Chondrocyte (in vitro differentiated cells): ENCODE data around the gene ZNF773. TPM values are rescaled to one million over a fixed set of nuclear protein-coding genes. Genes with fewer than 3 reads are reported as not detected.
"Not testable (repeated sequence)": the region's sequence is repeated elsewhere in the genome, so short reads cannot be mapped to it uniquely, and the experiment has no call there.

ENCODE experiments used
- DNase-seq: peaks from one replicate; pipeline ENCODE4 v3.0.0; 2021; ENCODE audit warnings: mixed read lengths, low spot score
- H3K27ac Mint-ChIP-seq: one replicate; pipeline ENCODE4 v1.8.0; 2021; ENCODE audit warnings: mild to moderate bottlenecking, moderate library complexity, mixed read lengths; ENCODE audit not compliant: unreplicated experiment
- H3K27me3 Mint-ChIP-seq: 2 replicates; pipeline ENCODE4 v1.8.0; 2021; ENCODE audit warnings: low read depth, mixed read lengths
- H3K36me3 Mint-ChIP-seq: 2 replicates; pipeline ENCODE4 v1.8.0; 2021; ENCODE audit warnings: low read depth, mixed read lengths
- H3K4me1 Mint-ChIP-seq: 2 replicates; pipeline ENCODE4 v1.8.0; 2021; ENCODE audit warnings: low read depth, mild to moderate bottlenecking, mixed read lengths
- H3K4me3 Mint-ChIP-seq: one replicate; pipeline ENCODE4 v1.8.0; 2021; ENCODE audit warnings: mild to moderate bottlenecking, moderate library complexity, mixed read lengths; ENCODE audit not compliant: unreplicated experiment
- H3K9me3 Mint-ChIP-seq: 2 replicates; pipeline ENCODE4 v1.8.0; 2021; ENCODE audit warnings: low read depth, mixed read lengths
- CTCF ChIP-seq: fragments of 200-600 bp; sonication (generic); IDR thresholded peaks from 2 replicates; pipeline ENCODE4 v1.5.0; 2021; ENCODE audit warnings: antibody characterized with exemption, mild to moderate bottlenecking, moderate library complexity
- long read RNA-seq: library from polyadenylated mRNA; stranded (forward); transcript quantifications from one replicate; pipeline ENCODE4 v2.0.0, GENCODE V29; 2021
- total RNA-seq: library from RNA; stranded (reverse); gene quantifications from 3 replicates; pipeline ENCODE4 v1.2.1, GENCODE V29; 2021

The ZNF773 gene
- total RNA-seq, result 8.7 to 10.1 TPM (median 9.0 TPM) in 3 replicates
- long read RNA-seq, transcript ZNF773-204 (4 exons, 2,019 nt), result major isoform, 11 of 17 reads
- long read RNA-seq, partial matches to known transcripts, result 0 of 17 reads
- long read RNA-seq, other reads (novel, unspliced or antisense), result 5 of 17 reads

GRCh38 chr19:57499680-57500395 is at the start of gene ZNF773:
Gene ZNF773, plus strand, starts transcription at chr19:57499938. Its CDS starts 143 bp downstream, at chr19:57500081.
- not testable (repeated sequence) for H3K27me3 Mint-ChIP-seq
- H3K9me3 Mint-ChIP-seq, result peaks cover 64% of the 10 kb centered on the region
- peak; percentile 16 for TF ChIP-seq CTCF
- H3K4me3 Mint-ChIP-seq, result peak within 1 kb of the TSS; percentile 77
- H3K27ac Mint-ChIP-seq, result peak within 1 kb of the TSS; percentile 85
- H3K36me3 Mint-ChIP-seq, result peaks cover 48% of the 10 kb centered on the region
- DNase-seq, result peak; percentile 98
- H3K4me1 Mint-ChIP-seq, result peaks cover 16% of the 10 kb centered on the region

GRCh38 chr19:57452307-57452706 is 47.4 kb upstream of the ZNF773 start:
- H3K9me3 Mint-ChIP-seq, result peaks cover 30% of the 10 kb centered on the region
- no peak for DNase-seq
- H3K36me3 Mint-ChIP-seq, result peaks cover 17% of the 10 kb centered on the region

GRCh38 chr19:57465680-57466381 is 33.9 kb upstream of the ZNF773 start:
- H3K36me3 Mint-ChIP-seq, result peaks cover 40% of the 10 kb centered on the region

More at GRCh38 chr19:57452307-57452706, 47.4 kb upstream of the ZNF773 start:
- TF ChIP-seq CTCF, result no peak
- no peaks in the 10 kb centered on the region for H3K27me3 Mint-ChIP-seq
- H3K27ac Mint-ChIP-seq, result no peak overlapping the region
- H3K4me1 Mint-ChIP-seq, result no peaks in the 10 kb centered on the region
- no peak overlapping the region for H3K4me3 Mint-ChIP-seq

GRCh38 chr19:57466489-57466888 is 33.2 kb upstream of the ZNF773 start:
- Mint-ChIP-seq H3K27me3 (no peaks in the 10 kb centered on the region), H3K4me3 (no peak overlapping the region), H3K36me3 (peaks cover 47% of the 10 kb centered on the region), H3K4me1 (no peaks in the 10 kb centered on the region), H3K9me3 (peaks cover 69% of the 10 kb centered on the region), H3K27ac (no peak overlapping the region)
- TF ChIP-seq CTCF, result no peak
- no peak for DNase-seq

More at GRCh38 chr19:57465680-57466381, 33.9 kb upstream of the ZNF773 start:
- Mint-ChIP-seq H3K4me1 (no peaks in the 10 kb centered on the region), H3K4me3 (no peak overlapping the region), H3K27me3 (no peaks in the 10 kb centered on the region), H3K9me3 (peaks cover 69% of the 10 kb centered on the region), H3K27ac (no peak overlapping the region)
- TF ChIP-seq CTCF, result peak; percentile 41
- DNase-seq, result no peak

GRCh38 chr19:57473646-57474045 is 26.1 kb upstream of the ZNF773 start:
- H3K4me3 Mint-ChIP-seq, result no peak overlapping the region
- H3K9me3 Mint-ChIP-seq, result peaks cover 92% of the 10 kb centered on the region
- H3K4me1 Mint-ChIP-seq, result peaks cover 18% of the 10 kb centered on the region
- no peak for DNase-seq
- H3K27me3 Mint-ChIP-seq, result no peaks in the 10 kb centered on the region
- no peak overlapping the region for H3K27ac Mint-ChIP-seq
- H3K36me3 Mint-ChIP-seq, result peaks cover 81% of the 10 kb centered on the region
- TF ChIP-seq CTCF, result no peak
